GM23338 (cell line): ENCODE results near the gene TMED8. TPM values are rescaled to one million over a fixed set of nuclear protein-coding genes. Genes with fewer than 3 reads are reported as not detected.

Source experiments
- ATAC-seq: fragments of 200-7000 bp; cut with Tn5 transposase; 3 replicates; pipeline ENCODE4 v1.9.1; 2020
- DNase-seq: peaks from one replicate; pipeline ENCODE4 v3.0.0-alpha.2; 2015; ENCODE audit warnings: low spot score
- H2AFZ ChIP-seq: fragments of 200-600 bp; sonication (generic); 2 replicates; pipeline ENCODE4 v1.8.0; 2016; ENCODE audit warnings: antibody characterized with exemption, mild to moderate bottlenecking, moderate library complexity
- H3F3A ChIP-seq: fragments of 200-600 bp; sonication (generic); replicated peaks from 2 replicates; pipeline ENCODE4 v1.8.0; 2017; ENCODE audit warnings: antibody characterized with exemption, mixed run types, low read depth
- H3K27ac ChIP-seq: fragments of 200-600 bp; sonication (generic); 2 replicates; pipeline ENCODE4 v1.6.1; 2016; ENCODE audit warnings: low read depth
- H3K27me3 ChIP-seq: fragments of 200-600 bp; sonication (generic); 2 replicates; pipeline ENCODE4 v1.8.0; 2016; ENCODE audit warnings: mild to moderate bottlenecking, mixed run types, moderate library complexity; ENCODE audit not compliant: insufficient read depth
- H3K36me3 ChIP-seq: fragments of 200-600 bp; sonication (generic); 2 replicates; pipeline ENCODE4 v1.8.0; 2016; ENCODE audit warnings: mild to moderate bottlenecking; ENCODE audit not compliant: insufficient read depth
- H3K4me1 ChIP-seq: fragments of 200-600 bp; sonication (generic); 2 replicates; pipeline ENCODE4 v1.8.0; 2016; ENCODE audit warnings: mild to moderate bottlenecking, moderate library complexity; ENCODE audit not compliant: insufficient read depth
- H3K4me2 ChIP-seq: fragments of 200-600 bp; sonication (generic); 2 replicates; pipeline ENCODE4 v1.7.1; 2017; ENCODE audit warnings: mixed run types
- H3K4me3 ChIP-seq: fragments of 200-600 bp; sonication (generic); 2 replicates; pipeline ENCODE4 v1.6.1; 2016; ENCODE audit warnings: mixed run types
- H3K79me2 ChIP-seq: fragments of 200-600 bp; sonication (generic); replicated peaks from 2 replicates; pipeline ENCODE4 v1.8.0; 2017; ENCODE audit warnings: mild to moderate bottlenecking; ENCODE audit not compliant: insufficient read depth
- H3K9me2 ChIP-seq: fragments of 200-600 bp; sonication (generic); 2 replicates; pipeline ENCODE4 v1.8.0; 2017; ENCODE audit not compliant: insufficient read depth
- H4K20me1 ChIP-seq: fragments of 200-600 bp; sonication (generic); replicated peaks from 2 replicates; pipeline ENCODE4 v1.8.0; 2017; ENCODE audit warnings: mild to moderate bottlenecking; ENCODE audit not compliant: insufficient read depth
- H3K27ac Mint-ChIP-seq: 2 replicates; pipeline ENCODE4 v1.8.0; 2020; ENCODE audit warnings: inconsistent platforms, mild to moderate bottlenecking, moderate library complexity, mixed read lengths
- H3K27me3 Mint-ChIP-seq: 3 replicates; pipeline ENCODE4 v1.8.0; 2022; ENCODE audit warnings: low read depth, mild to moderate bottlenecking, moderate library complexity, mixed read lengths, inconsistent platforms; ENCODE audit not compliant: insufficient read depth, poor library complexity
- H3K36me3 Mint-ChIP-seq: 3 replicates; pipeline ENCODE4 v1.8.0; 2021; ENCODE audit warnings: low read depth, mild to moderate bottlenecking, inconsistent platforms, moderate library complexity, mixed read lengths
- H3K4me1 Mint-ChIP-seq: 3 replicates; pipeline ENCODE4 v1.8.0; 2020; ENCODE audit warnings: mild to moderate bottlenecking, inconsistent platforms, mixed read lengths
- H3K4me3 Mint-ChIP-seq: 3 replicates; pipeline ENCODE4 v1.8.0; 2021; ENCODE audit warnings: moderate library complexity, mild to moderate bottlenecking, inconsistent platforms, mixed read lengths
- H3K9me3 Mint-ChIP-seq: 3 replicates; pipeline ENCODE4 v1.8.0; 2020; ENCODE audit warnings: moderate library complexity, mild to moderate bottlenecking, inconsistent platforms, mixed read lengths
- CREB1 ChIP-seq: fragments of 250-450 bp; sonication (Bioruptor Pico); IDR thresholded peaks from 2 replicates; pipeline ENCODE4 v1.5.0; 2020; ENCODE audit warnings: low read depth, mild to moderate bottlenecking, moderate library complexity
- CTCF ChIP-seq, 2 experiments: fragments of 200-600 bp in 1 of 2; sonication (generic) in 1 of 2; conservative IDR thresholded peaks; 2 replicates each; pipeline versions ENCODE4 v1.5.1 to v1.6.1; 2016 to 2017; ENCODE audit warnings: antibody characterized with exemption in 2 of 2, low read depth in 2 of 2, mild to moderate bottlenecking in 2 of 2, moderate library complexity in 1 of 2
- ETS1 ChIP-seq: IDR thresholded peaks from 2 replicates; pipeline ENCODE4 v1.6.1; 2016; ENCODE audit warnings: antibody characterized with exemption
- EZH2 ChIP-seq: fragments of 200-600 bp; sonication (generic); IDR thresholded peaks from one replicate; pipeline ENCODE4 v1.8.0; 2017; ENCODE audit warnings: antibody characterized with exemption, mild to moderate bottlenecking, low read depth; ENCODE audit not compliant: unreplicated experiment
- EZH2phosphoT487 ChIP-seq: fragments of 200-600 bp; sonication (generic); IDR thresholded peaks from one replicate; pipeline ENCODE4 v1.8.1; 2018; ENCODE audit warnings: antibody characterized with exemption; ENCODE audit not compliant: unreplicated experiment
- JUNB ChIP-seq: IDR thresholded peaks from one replicate; pipeline ENCODE4 v1.6.1; 2016; ENCODE audit warnings: antibody characterized with exemption; ENCODE audit not compliant: unreplicated experiment
- NANOG ChIP-seq: IDR thresholded peaks from 2 replicates; pipeline ENCODE4 v1.6.1; 2016; ENCODE audit warnings: antibody characterized with exemption, borderline replicate concordance
- POLR2AphosphoS5 ChIP-seq: IDR thresholded peaks from 2 replicates; pipeline ENCODE4 v1.6.1; 2016; ENCODE audit warnings: antibody characterized with exemption, low read depth
- STAT1 ChIP-seq: IDR thresholded peaks from one replicate; pipeline ENCODE4 v1.6.1; 2016; ENCODE audit warnings: antibody characterized with exemption; ENCODE audit not compliant: unreplicated experiment
- ZNF114 ChIP-seq: fragments of 250-450 bp; sonication (Bioruptor Pico); IDR thresholded peaks from 2 replicates; pipeline ENCODE4 v1.5.0; 2020; ENCODE audit warnings: mild to moderate bottlenecking, moderate library complexity
- ZNF331 ChIP-seq: fragments of 250-450 bp; sonication (Bioruptor Pico); IDR thresholded peaks from 2 replicates; pipeline ENCODE4 v1.5.0; 2020; ENCODE audit warnings: low read depth, mild to moderate bottlenecking, moderate library complexity
- polyA plus RNA-seq: library from polyadenylated mRNA; unstranded; fragments of >200 nt; fragmentation: Nextera tagmentation; extraction: Ambion mirVana; gene quantifications from 2 replicates; pipeline ENCODE4 v1.2.1, GENCODE V29; 2016
- total RNA-seq: library from RNA; depleted of rRNA; stranded (reverse); fragments of >200 nt; shearing (Covaris generic); gene quantifications from 2 replicates; pipeline ENCODE4 v1.2.3, GENCODE V29; 2014
- TF ChIP-seq, protein P1 (sequence below): fragments of 250-450 bp; sonication (Bioruptor Pico); IDR thresholded peaks from 2 replicates; pipeline ENCODE4 v1.5.0; 2020; ENCODE audit warnings: mild to moderate bottlenecking, moderate library complexity

The TMED8 gene
- total and polyA plus RNA-seq, 2 experiments from 2014 or later, result 4.3 to 13.8 TPM

GRCh38 chr14:77299771-77300170 lies 77.1 kb downstream of the TMED8 start:
- H3K36me3 Mint-ChIP-seq, result peaks cover 22% of the 10 kb centered on the region
- H3K27ac ChIP-seq, result no peak overlapping the region
- H3K27me3 ChIP-seq, result no peaks in the 10 kb centered on the region
- no peaks in the 10 kb centered on the region; the same call in 2 of the 3 replicates for H3K9me3 Mint-ChIP-seq
- DNase-seq (no peak), ATAC-seq (no peak)
- H3K4me3 Mint-ChIP-seq, result no peak overlapping the region
- TF ChIP-seq NANOG, result no peak
- no peak for TF ChIP-seq POLR2AphosphoS5
- no peak for TF ChIP-seq ZNF331
- TF ChIP-seq ZNF114 (CRISPR knock-in tag), result no peak
- no peak for TF ChIP-seq JUNB
- no peak for TF ChIP-seq ETS1
- no peak for TF ChIP-seq EZH2phosphoT487
- no peak overlapping the region for H3K4me2 ChIP-seq
- no peaks in the 10 kb centered on the region for H3K4me1 ChIP-seq
- H4K20me1 ChIP-seq, result no peaks in the 10 kb centered on the region; the same call in 1 of the 2 replicates
- H3K27ac Mint-ChIP-seq, result no peak overlapping the region
- no peaks in the 10 kb centered on the region for H3K79me2 ChIP-seq
- no peaks in the 10 kb centered on the region for H3K36me3 ChIP-seq
- peaks cover 6% of the 10 kb centered on the region; the same call in 2 of the 3 replicates for H3K4me1 Mint-ChIP-seq
- no peaks in the 10 kb centered on the region; the same call in 1 of the 2 replicates for H3F3A ChIP-seq
- H3K9me2 ChIP-seq, result no peaks in the 10 kb centered on the region
- H3K27me3 Mint-ChIP-seq, result no peaks in the 10 kb centered on the region
- H2AFZ ChIP-seq, result no peak overlapping the region
- H3K4me3 ChIP-seq, result no peak overlapping the region

- no peaks in the 10 kb centered on the region for H4K20me1 ChIP-seq
- peaks cover 7% of the 10 kb centered on the region for H3K36me3 ChIP-seq
- Mint-ChIP-seq H3K9me3 (no peaks in the 10 kb centered on the region; the same call in 2 of the 3 replicates), H3K36me3 (peaks cover 22% of the 10 kb centered on the region), H3K4me1 (peaks cover 11% of the 10 kb centered on the region), H3K27me3 (no peaks in the 10 kb centered on the region), H3K4me3 (no peak overlapping the region), H3K27ac (no peak overlapping the region)
- no peaks in the 10 kb centered on the region for H3K79me2 ChIP-seq
- no peaks in the 10 kb centered on the region for H3K27me3 ChIP-seq
- ATAC-seq, result no peak
- no peak overlapping the region for H3K4me3 ChIP-seq
- no peak for DNase-seq
- no peak overlapping the region for H2AFZ ChIP-seq
- no peaks in the 10 kb centered on the region for H3K4me1 ChIP-seq
- H3K4me2 ChIP-seq, result no peak overlapping the region
- H3K27ac ChIP-seq, result no peak overlapping the region
- H3F3A ChIP-seq, result no peaks in the 10 kb centered on the region; the same call in 1 of the 2 replicates
- H3K9me2 ChIP-seq, result no peaks in the 10 kb centered on the region
- TF ChIP-seq ETS1, result no peak
- TF ChIP-seq, protein P1, sequence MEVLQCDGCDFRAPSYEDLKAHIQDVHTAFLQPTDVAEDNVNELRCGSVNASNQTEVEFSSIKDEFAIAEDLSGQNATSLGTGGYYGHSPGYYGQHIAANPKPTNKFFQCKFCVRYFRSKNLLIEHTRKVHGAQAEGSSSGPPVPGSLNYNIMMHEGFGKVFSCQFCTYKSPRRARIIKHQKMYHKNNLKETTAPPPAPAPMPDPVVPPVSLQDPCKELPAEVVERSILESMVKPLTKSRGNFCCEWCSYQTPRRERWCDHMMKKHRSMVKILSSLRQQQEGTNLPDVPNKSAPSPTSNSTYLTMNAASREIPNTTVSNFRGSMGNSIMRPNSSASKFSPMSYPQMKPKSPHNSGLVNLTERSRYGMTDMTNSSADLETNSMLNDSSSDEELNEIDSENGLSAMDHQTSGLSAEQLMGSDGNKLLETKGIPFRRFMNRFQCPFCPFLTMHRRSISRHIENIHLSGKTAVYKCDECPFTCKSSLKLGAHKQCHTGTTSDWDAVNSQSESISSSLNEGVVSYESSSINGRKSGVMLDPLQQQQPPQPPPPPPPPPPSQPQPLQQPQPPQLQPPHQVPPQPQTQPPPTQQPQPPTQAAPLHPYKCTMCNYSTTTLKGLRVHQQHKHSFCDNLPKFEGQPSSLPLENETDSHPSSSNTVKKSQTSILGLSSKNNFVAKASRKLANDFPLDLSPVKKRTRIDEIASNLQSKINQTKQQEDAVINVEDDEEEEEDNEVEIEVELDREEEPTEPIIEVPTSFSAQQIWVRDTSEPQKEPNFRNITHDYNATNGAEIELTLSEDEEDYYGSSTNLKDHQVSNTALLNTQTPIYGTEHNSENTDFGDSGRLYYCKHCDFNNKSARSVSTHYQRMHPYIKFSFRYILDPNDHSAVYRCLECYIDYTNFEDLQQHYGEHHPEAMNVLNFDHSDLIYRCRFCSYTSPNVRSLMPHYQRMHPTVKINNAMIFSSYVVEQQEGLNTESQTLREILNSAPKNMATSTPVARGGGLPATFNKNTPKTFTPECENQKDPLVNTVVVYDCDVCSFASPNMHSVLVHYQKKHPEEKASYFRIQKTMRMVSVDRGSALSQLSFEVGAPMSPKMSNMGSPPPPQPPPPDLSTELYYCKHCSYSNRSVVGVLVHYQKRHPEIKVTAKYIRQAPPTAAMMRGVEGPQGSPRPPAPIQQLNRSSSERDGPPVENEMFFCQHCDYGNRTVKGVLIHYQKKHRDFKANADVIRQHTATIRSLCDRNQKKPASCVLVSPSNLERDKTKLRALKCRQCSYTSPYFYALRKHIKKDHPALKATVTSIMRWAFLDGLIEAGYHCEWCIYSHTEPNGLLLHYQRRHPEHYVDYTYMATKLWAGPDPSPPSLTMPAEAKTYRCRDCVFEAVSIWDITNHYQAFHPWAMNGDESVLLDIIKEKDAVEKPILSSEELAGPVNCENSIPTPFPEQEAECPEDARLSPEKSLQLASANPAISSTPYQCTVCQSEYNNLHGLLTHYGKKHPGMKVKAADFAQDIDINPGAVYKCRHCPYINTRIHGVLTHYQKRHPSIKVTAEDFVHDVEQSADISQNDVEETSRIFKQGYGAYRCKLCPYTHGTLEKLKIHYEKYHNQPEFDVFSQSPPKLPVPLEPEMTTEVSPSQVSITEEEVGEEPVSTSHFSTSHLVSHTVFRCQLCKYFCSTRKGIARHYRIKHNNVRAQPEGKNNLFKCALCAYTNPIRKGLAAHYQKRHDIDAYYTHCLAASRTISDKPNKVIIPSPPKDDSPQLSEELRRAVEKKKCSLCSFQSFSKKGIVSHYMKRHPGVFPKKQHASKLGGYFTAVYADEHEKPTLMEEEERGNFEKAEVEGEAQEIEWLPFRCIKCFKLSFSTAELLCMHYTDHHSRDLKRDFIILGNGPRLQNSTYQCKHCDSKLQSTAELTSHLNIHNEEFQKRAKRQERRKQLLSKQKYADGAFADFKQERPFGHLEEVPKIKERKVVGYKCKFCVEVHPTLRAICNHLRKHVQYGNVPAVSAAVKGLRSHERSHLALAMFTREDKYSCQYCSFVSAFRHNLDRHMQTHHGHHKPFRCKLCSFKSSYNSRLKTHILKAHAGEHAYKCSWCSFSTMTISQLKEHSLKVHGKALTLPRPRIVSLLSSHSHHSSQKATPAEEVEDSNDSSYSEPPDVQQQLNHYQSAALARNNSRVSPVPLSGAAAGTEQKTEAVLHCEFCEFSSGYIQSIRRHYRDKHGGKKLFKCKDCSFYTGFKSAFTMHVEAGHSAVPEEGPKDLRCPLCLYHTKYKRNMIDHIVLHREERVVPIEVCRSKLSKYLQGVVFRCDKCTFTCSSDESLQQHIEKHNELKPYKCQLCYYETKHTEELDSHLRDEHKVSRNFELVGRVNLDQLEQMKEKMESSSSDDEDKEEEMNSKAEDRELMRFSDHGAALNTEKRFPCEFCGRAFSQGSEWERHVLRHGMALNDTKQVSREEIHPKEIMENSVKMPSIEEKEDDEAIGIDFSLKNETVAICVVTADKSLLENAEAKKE (CRISPR knock-in tag), result no peak
- TF ChIP-seq EZH2phosphoT487, result no peak
- no peak for TF ChIP-seq ZNF331
- no peak for TF ChIP-seq STAT1
- TF ChIP-seq CTCF (conservative IDR thresholded peaks at IDR 0.05; ENCODE audit: low read depth in 2 of 2), result no peak
- no peak for TF ChIP-seq ZNF114 (CRISPR knock-in tag)
- no peak for TF ChIP-seq JUNB
- TF ChIP-seq POLR2AphosphoS5, result no peak
- no peak for TF ChIP-seq CREB1 (CRISPR knock-in tag)
- no peak for TF ChIP-seq EZH2
Measured at GRCh38 chr14:77296906-77297305, 80.0 kb downstream of the TMED8 start.
